HepG2 (cell line): ENCODE results near the gene ZNF234. TPM values are rescaled to one million over a fixed set of nuclear protein-coding genes. Genes with fewer than 3 reads are reported as not detected.

Experiments used
- AFF4 ChIP-seq: sonication (generic); formaldehyde crosslinking; IDR thresholded peaks from 2 replicates; pipeline ENCODE4 v1.4.0; 2020; ENCODE audit warnings: missing genetic modification reagents
- GLI4 ChIP-seq: sonication (generic); formaldehyde crosslinking; IDR thresholded peaks from 2 replicates; pipeline ENCODE4 v1.5.1; 2020; ENCODE audit warnings: missing genetic modification reagents, mild to moderate bottlenecking, moderate library complexity, borderline replicate concordance
- GLMP ChIP-seq: sonication (generic); formaldehyde crosslinking; IDR thresholded peaks from 2 replicates; pipeline ENCODE4 v1.9.0; 2021; ENCODE audit warnings: missing genetic modification reagents, mild to moderate bottlenecking, borderline replicate concordance
- MIER3 ChIP-seq: IDR thresholded peaks from 2 replicates; pipeline ENCODE4 v1.6.1; 2016; ENCODE audit warnings: missing compliant biosample characterization, borderline replicate concordance
- PHF21A ChIP-seq: sonication (generic); formaldehyde crosslinking; IDR thresholded peaks from 2 replicates; pipeline ENCODE4 v1.5.0; 2020; ENCODE audit warnings: mild to moderate bottlenecking, missing genetic modification reagents
- ZBTB26 ChIP-seq: IDR thresholded peaks from 2 replicates; pipeline ENCODE4 v1.6.1; 2016; ENCODE audit warnings: missing compliant biosample characterization, missing genetic modification reagents, borderline replicate concordance
- ZNF232 ChIP-seq: sonication (generic); formaldehyde crosslinking; IDR thresholded peaks from 2 replicates; pipeline ENCODE4 v1.4.0; 2020; ENCODE audit warnings: missing genetic modification reagents, borderline replicate concordance
- ZNF552 ChIP-seq: sonication (generic); formaldehyde crosslinking; IDR thresholded peaks from 2 replicates; pipeline ENCODE4 v1.9.0; 2022; ENCODE audit warnings: missing genetic modification reagents, mild to moderate bottlenecking, borderline replicate concordance
- ZNF567 ChIP-seq: sonication (generic); formaldehyde crosslinking; IDR thresholded peaks from 2 replicates; pipeline ENCODE4 v1.8.1; 2023; ENCODE audit warnings: mild to moderate bottlenecking, missing genetic modification reagents, borderline replicate concordance
- ZNF775 ChIP-seq: sonication (generic); formaldehyde crosslinking; IDR thresholded peaks from 2 replicates; pipeline ENCODE4 v1.4.0; 2020; ENCODE audit warnings: missing genetic modification reagents, mild to moderate bottlenecking, moderate library complexity, borderline replicate concordance
- ZSCAN20 ChIP-seq: sonication (generic); formaldehyde crosslinking; IDR thresholded peaks from 2 replicates; pipeline ENCODE4 v1.4.0; 2020; ENCODE audit warnings: missing genetic modification reagents, mild to moderate bottlenecking, borderline replicate concordance
- polyA plus RNA-seq, 8 experiments: library from polyadenylated mRNA; depleted of rRNA in 3 of 8; stranded (reverse) in 7 of 8; unstranded in 1 of 8; fragments of >200 nt; fragmentation: Illumina TruSeq in 4 of 8; extraction: Trizol in 4 of 8; gene quantifications; 2 replicates each; pipeline versions ENCODE4 v1.2.1 to v1.2.3, GENCODE V29; 2011 to 2016; ENCODE audit warnings: low read depth in 4 of 8, missing spikeins in 1 of 8, mixed read lengths in 1 of 8; ENCODE audit not compliant: insufficient read depth in 1 of 8
- total RNA-seq, 5 experiments: library from RNA; depleted of rRNA; stranded (reverse); fragments of >200 nt; fragmentation: Illumina TruSeq; extraction: Trizol; gene quantifications; 2 replicates each; pipeline ENCODE4 v1.2.3, GENCODE V29; 2016; ENCODE audit warnings: low read depth in 1 of 5
- TF ChIP-seq, protein P1 (sequence below): sonication (generic); formaldehyde crosslinking; IDR thresholded peaks from 2 replicates; pipeline ENCODE4 v1.4.0; 2020; ENCODE audit warnings: missing genetic modification reagents
- TF ChIP-seq, protein P2 (sequence below): sonication (generic); formaldehyde crosslinking; IDR thresholded peaks from 2 replicates; pipeline ENCODE4 v1.4.0; 2020; ENCODE audit warnings: mild to moderate bottlenecking, missing genetic modification reagents
- TF ChIP-seq, protein P3 (sequence below): sonication (generic); formaldehyde crosslinking; IDR thresholded peaks from 2 replicates; pipeline ENCODE4 v1.5.0; 2020; ENCODE audit warnings: missing genetic modification reagents, mild to moderate bottlenecking, borderline replicate concordance

ZNF234 gene
- total and polyA plus RNA-seq, 2 of the 13 experiments (the other 11 are each of a cell fraction or from before 2014, with no cell fraction given): 3.5 to 11.2 TPM

DNA sequence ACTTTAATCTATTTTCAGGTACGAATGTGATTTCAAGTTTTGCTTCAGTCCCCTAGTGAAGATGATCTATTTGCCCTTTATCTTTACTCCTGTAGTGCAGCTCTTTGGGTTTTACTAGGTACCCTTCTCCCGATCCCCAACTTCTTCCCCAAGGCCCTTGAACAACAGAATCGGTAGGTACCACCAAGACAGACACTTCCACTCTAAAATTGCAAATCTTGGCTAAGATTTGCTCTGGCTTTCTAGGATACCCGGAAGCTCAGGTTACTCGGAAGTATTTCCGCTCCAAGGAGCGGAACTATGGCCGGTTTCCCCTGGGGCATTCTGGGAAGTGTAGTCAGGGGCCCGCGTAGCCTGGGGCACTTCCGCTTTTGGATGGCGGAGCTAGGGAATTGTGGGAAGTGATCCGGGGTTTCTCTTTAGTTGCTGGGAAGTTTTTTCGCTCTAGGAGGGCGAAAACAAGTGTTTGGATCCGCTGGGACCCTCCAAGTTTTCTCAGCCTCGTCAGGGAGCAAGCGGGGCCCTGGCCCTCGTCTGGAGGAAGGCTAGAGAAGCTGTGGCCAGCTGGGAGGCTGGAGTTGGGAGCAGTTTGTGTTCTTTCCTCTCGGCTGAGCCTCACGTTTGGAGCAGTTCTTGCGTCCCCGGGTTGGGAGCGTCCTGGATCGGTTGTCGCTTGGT lies 65.9 kb downstream of the ZNF234 start (continued):
- TF ChIP-seq GLMP (CRISPR knock-in tag) (no peak), ZBTB26 (CRISPR knock-in tag) (peak; percentile 31; the same call in 1 of the 2 replicates), ZNF552 (CRISPR knock-in tag) (no peak), GLI4 (CRISPR knock-in tag) (no peak), ZNF232 (no peak), AFF4 (CRISPR knock-in tag) (no peak), ZNF775 (CRISPR knock-in tag) (0 out of 2 replicates have a peak, but pooled peaks have one; percentile 45), MIER3 (CRISPR knock-in tag) (peak; percentile 84; the same call in 1 of the 2 replicates), ZNF567 (CRISPR knock-in tag) (no peak), ZSCAN20 (CRISPR knock-in tag) (no peak), PHF21A (CRISPR knock-in tag) (no peak)
- TF ChIP-seq, protein P1, sequence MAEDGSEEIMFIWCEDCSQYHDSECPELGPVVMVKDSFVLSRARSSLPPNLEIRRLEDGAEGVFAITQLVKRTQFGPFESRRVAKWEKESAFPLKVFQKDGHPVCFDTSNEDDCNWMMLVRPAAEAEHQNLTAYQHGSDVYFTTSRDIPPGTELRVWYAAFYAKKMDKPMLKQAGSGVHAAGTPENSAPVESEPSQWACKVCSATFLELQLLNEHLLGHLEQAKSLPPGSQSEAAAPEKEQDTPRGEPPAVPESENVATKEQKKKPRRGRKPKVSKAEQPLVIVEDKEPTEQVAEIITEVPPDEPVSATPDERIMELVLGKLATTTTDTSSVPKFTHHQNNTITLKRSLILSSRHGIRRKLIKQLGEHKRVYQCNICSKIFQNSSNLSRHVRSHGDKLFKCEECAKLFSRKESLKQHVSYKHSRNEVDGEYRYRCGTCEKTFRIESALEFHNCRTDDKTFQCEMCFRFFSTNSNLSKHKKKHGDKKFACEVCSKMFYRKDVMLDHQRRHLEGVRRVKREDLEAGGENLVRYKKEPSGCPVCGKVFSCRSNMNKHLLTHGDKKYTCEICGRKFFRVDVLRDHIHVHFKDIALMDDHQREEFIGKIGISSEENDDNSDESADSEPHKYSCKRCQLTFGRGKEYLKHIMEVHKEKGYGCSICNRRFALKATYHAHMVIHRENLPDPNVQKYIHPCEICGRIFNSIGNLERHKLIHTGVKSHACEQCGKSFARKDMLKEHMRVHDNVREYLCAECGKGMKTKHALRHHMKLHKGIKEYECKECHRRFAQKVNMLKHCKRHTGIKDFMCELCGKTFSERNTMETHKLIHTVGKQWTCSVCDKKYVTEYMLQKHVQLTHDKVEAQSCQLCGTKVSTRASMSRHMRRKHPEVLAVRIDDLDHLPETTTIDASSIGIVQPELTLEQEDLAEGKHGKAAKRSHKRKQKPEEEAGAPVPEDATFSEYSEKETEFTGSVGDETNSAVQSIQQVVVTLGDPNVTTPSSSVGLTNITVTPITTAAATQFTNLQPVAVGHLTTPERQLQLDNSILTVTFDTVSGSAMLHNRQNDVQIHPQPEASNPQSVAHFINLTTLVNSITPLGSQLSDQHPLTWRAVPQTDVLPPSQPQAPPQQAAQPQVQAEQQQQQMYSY (CRISPR knock-in tag): no peak
- TF ChIP-seq, protein P2, sequence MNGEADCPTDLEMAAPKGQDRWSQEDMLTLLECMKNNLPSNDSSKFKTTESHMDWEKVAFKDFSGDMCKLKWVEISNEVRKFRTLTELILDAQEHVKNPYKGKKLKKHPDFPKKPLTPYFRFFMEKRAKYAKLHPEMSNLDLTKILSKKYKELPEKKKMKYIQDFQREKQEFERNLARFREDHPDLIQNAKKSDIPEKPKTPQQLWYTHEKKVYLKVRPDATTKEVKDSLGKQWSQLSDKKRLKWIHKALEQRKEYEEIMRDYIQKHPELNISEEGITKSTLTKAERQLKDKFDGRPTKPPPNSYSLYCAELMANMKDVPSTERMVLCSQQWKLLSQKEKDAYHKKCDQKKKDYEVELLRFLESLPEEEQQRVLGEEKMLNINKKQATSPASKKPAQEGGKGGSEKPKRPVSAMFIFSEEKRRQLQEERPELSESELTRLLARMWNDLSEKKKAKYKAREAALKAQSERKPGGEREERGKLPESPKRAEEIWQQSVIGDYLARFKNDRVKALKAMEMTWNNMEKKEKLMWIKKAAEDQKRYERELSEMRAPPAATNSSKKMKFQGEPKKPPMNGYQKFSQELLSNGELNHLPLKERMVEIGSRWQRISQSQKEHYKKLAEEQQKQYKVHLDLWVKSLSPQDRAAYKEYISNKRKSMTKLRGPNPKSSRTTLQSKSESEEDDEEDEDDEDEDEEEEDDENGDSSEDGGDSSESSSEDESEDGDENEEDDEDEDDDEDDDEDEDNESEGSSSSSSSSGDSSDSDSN: peak; percentile 38; the same call in 1 of the 2 replicates
- TF ChIP-seq, protein P3, sequence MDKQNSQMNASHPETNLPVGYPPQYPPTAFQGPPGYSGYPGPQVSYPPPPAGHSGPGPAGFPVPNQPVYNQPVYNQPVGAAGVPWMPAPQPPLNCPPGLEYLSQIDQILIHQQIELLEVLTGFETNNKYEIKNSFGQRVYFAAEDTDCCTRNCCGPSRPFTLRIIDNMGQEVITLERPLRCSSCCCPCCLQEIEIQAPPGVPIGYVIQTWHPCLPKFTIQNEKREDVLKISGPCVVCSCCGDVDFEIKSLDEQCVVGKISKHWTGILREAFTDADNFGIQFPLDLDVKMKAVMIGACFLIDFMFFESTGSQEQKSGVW (CRISPR knock-in tag): no peak
